ENCODE results near the gene AMDHD2. TPM values are rescaled to one million over a fixed set of nuclear protein-coding genes. Genes with fewer than 3 reads are reported as not detected.
A peak's percentile ranks its signal among the peaks of the same experiment; 100 is the strongest.
"Not testable (repeated sequence)": the region's sequence is repeated elsewhere in the genome, so short reads cannot be mapped to it uniquely, and the experiment has no call there.

The AMDHD2 gene
- polyA plus RNA-seq: 10 to 100 TPM; 14.6 to 29.5 (median 29.5) TPM

GRCh38 chr16:2520097-2520783 lies at the start of gene AMDHD2:
Gene AMDHD2, plus strand, starts transcription at chr16:2520371. Its CDS starts 88 bp downstream, at chr16:2520459.
- 1% methylated on average over 64 to 83 of the region's 83 CpGs for WGBS, 3 donors
- peak within 1 kb of the TSS; percentile 21 for H3K27ac ChIP-seq (ENCODE audit: low read depth, low read length)

- 32 to 51% (median 34%) methylated on average over 9 of the region's 9 CpGs for WGBS, 3 donors
- H3K27ac ChIP-seq (ENCODE audit: low read depth, low read length): no peak overlapping the region
These were observed 49.6 kb upstream of the AMDHD2 start for GRCh38 chr16:2470603-2471015.

GRCh38 chr16:2471016-2471652 lies 49.0 kb upstream of the AMDHD2 start, which contains the start of gene NTN3:
Gene NTN3, plus strand, starts transcription at chr16:2471297. Its CDS starts 405 bp downstream, at chr16:2471702.
- no peak within 1 kb of the TSS for H3K27ac ChIP-seq (ENCODE audit: low read depth, low read length)
- 1 to 2% (median 1%) methylated on average over 49 to 58 of the region's 59 CpGs for WGBS, 3 donors

- 35 to 59% (median 46%) methylated on average over 42 to 61 of the region's 61 CpGs for WGBS, 3 donors
- H3K27ac ChIP-seq (ENCODE audit: low read depth, low read length): no peak overlapping the region
These were observed 48.3 kb upstream of the AMDHD2 start for GRCh38 chr16:2471653-2472487.

- WGBS, 3 donors: 88 to 96% (median 94%) methylated on average over 22 to 27 of the region's 27 CpGs
- H3K27ac ChIP-seq (ENCODE audit: low read depth, low read length): no peak overlapping the region
These were observed 47.7 kb upstream of the AMDHD2 start for GRCh38 chr16:2472488-2472864.

GRCh38 chr16:2472885-2473445 lies 47.2 kb upstream of the AMDHD2 start:
- 82 to 94% (median 86%) methylated on average over 12 to 14 of the region's 14 CpGs for WGBS, 3 donors
- no peak overlapping the region for H3K27ac ChIP-seq (ENCODE audit: low read depth, low read length)

GRCh38 chr16:2473446-2473926 lies 46.7 kb upstream of the AMDHD2 start:
- 4 to 8% (median 8%) methylated on average over 21 to 49 of the region's 49 CpGs for WGBS, 3 donors
- no peak overlapping the region for H3K27ac ChIP-seq (ENCODE audit: low read depth, low read length)

- 0 to 1% (median 0%) methylated on average over 74 to 100 of the region's 100 CpGs for WGBS, 3 donors
These were observed 45.9 kb upstream of the AMDHD2 start for GRCh38 chr16:2473999-2474876.

GRCh38 chr16:2474877-2475412 lies 45.2 kb upstream of the AMDHD2 start, which contains the start of gene TBC1D24:
Gene TBC1D24, plus strand, starts transcription at chr16:2475127. Its CDS starts 21,022 bp downstream, at chr16:2496149.
- WGBS, 3 donors: 0 to 1% (median 1%) methylated on average over 23 to 75 of the region's 77 CpGs
- peak within 1 kb of the TSS; percentile 11 for H3K27ac ChIP-seq (ENCODE audit: low read depth, low read length)

More at GRCh38 chr16:2473999-2474876, 45.9 kb upstream of the AMDHD2 start:
- H3K27ac ChIP-seq (ENCODE audit: low read depth, low read length): peak overlapping the region; percentile 11

- 5 to 14% (median 11%) methylated on average over 51 to 55 of the region's 55 CpGs for WGBS, 3 donors
These were observed 44.5 kb upstream of the AMDHD2 start for GRCh38 chr16:2475413-2476344.

GRCh38 chr16:2476345-2476720 lies 43.8 kb upstream of the AMDHD2 start:
- H3K27ac ChIP-seq (ENCODE audit: low read depth, low read length): no peak overlapping the region
- WGBS, 3 donors: 50 to 94% (median 91%) methylated on average over 9 of the region's 9 CpGs

More at GRCh38 chr16:2475413-2476344, 44.5 kb upstream of the AMDHD2 start:
- H3K27ac ChIP-seq (ENCODE audit: low read depth, low read length): no peak overlapping the region

GRCh38 chr16:2476741-2477140 lies 43.4 kb upstream of the AMDHD2 start:
- no peak overlapping the region for H3K27ac ChIP-seq (ENCODE audit: low read depth, low read length)
- 19 to 85% (median 83%) methylated on average over 3 of the region's 3 CpGs for WGBS, 3 donors

GRCh38 chr16:2477327-2477726 lies 42.8 kb upstream of the AMDHD2 start:
- 74 to 95% (median 95%) methylated on average over 3 of the region's 3 CpGs for WGBS, 3 donors
- H3K27ac ChIP-seq (ENCODE audit: low read depth, low read length): no peak overlapping the region

GRCh38 chr16:2478279-2478678 lies 41.9 kb upstream of the AMDHD2 start:
- 55 to 79% (median 75%) methylated on average over 8 of the region's 8 CpGs for WGBS, 3 donors
- no peak overlapping the region for H3K27ac ChIP-seq (ENCODE audit: low read depth, low read length)

- not testable (repeated sequence) for H3K27ac ChIP-seq (ENCODE audit: low read depth, low read length)
- WGBS, 3 donors: 91 to 95% (median 95%) methylated on average over 10 of the region's 10 CpGs
These were observed 40.2 kb upstream of the AMDHD2 start for GRCh38 chr16:2479996-2480395.

- 45 to 87% (median 80%) methylated on average over 12 of the region's 12 CpGs for WGBS, 3 donors
- no peak overlapping the region for H3K27ac ChIP-seq (ENCODE audit: low read depth, low read length)
These were observed 39.2 kb upstream of the AMDHD2 start for GRCh38 chr16:2480948-2481347.
